ENCODE data around the gene ARHGEF16.

GRCh38 chr1:3460672-3461131 lies 6.2 kb downstream of the ARHGEF16 start:
- TF ChIP-seq CTCF (IDR thresholded peaks at IDR 0.05 in 8 of 11, conservative IDR thresholded peaks at IDR 0.05 in 3 of 11) (no peak), POLR2A (IDR thresholded peaks at IDR 0.05) (no peak), POLR2AphosphoS5 (IDR thresholded peaks at IDR 0.05) (peak; percentile 57 to 78 (median 63))

All from spleen (tissue), 7 donors.